HG02973 (cell line): Measurements from ENCODE around the gene OR6C3.
"Not testable (repeated sequence)": the region's sequence is repeated elsewhere in the genome, so short reads cannot be mapped to it uniquely, and the experiment has no call there.

Source experiments
- ATAC-seq: cut with Tn5 transposase; IDR thresholded peaks from one replicate; pipeline ENCODE4 v1.9.1; 2021; ENCODE audit warnings: moderate library complexity; ENCODE audit not compliant: unreplicated experiment

Gene OR6C3

GRCh38 chr12:55330446-55330845 lies at the start of gene OR6C3:
OR6C3 (plus strand) TSS chr12:55330746; CDS start chr12:55331701, 955 bp downstream.
- no peak for ATAC-seq

GRCh38 chr12:55280991-55281390 lies 49.6 kb upstream of the OR6C3 start:
- no peak for ATAC-seq

GRCh38 chr12:55289999-55290398 lies 40.5 kb upstream of the OR6C3 start:
- no peak for ATAC-seq

GRCh38 chr12:55296469-55296868 lies 34.1 kb upstream of the OR6C3 start, which contains the start of gene OR6C6:
OR6C6 (minus strand) TSS chr12:55296569; CDS start chr12:55295232, 1,337 bp downstream.
- ATAC-seq = no peak

- ATAC-seq = no peak
Measured at GRCh38 chr12:55314043-55314442, 16.5 kb upstream of the OR6C3 start, which contains the start of gene OR6C1. OR6C1 (plus strand) TSS chr12:55314343; CDS start chr12:55320600, 6,257 bp downstream.

- no peak for ATAC-seq
Measured at GRCh38 chr12:55320201-55320600, 10.3 kb upstream of the OR6C3 start.

GRCh38 chr12:55325801-55326200 lies 4.7 kb upstream of the OR6C3 start:
- not testable (repeated sequence) for ATAC-seq

- no peak for ATAC-seq
Measured at GRCh38 chr12:55336002-55336401, 5.5 kb downstream of the OR6C3 start.

GRCh38 chr12:55355338-55355737 lies 24.8 kb downstream of the OR6C3 start:
- not testable (repeated sequence) for ATAC-seq

- ATAC-seq = no peak
Measured at GRCh38 chr12:55362675-55363074, 32.1 kb downstream of the OR6C3 start, which contains the start of gene OR6C75. OR6C75 (plus strand) TSS chr12:55362975; CDS start chr12:55365111, 2,136 bp downstream.

GRCh38 chr12:55365086-55365485 lies 34.5 kb downstream of the OR6C3 start:
- ATAC-seq = no peak

- ATAC-seq = no peak
Measured at GRCh38 chr12:55372521-55372920, 42.0 kb downstream of the OR6C3 start.
